DND-41 (cell line): Measurements from ENCODE around the gene IPO7.

Experiments used
- EZH2 ChIP-seq: IDR thresholded peaks from 3 replicates; pipeline ENCODE4 v1.6.1; 2012; ENCODE audit warnings: borderline replicate concordance, low read depth, mild to moderate bottlenecking, moderate library complexity, low read length, inconsistent platforms; ENCODE audit not compliant: severe bottlenecking
- TF ChIP-seq, protein P1 (sequence below): IDR thresholded peaks from 2 replicates; pipeline ENCODE4 v1.5.1; 2012; ENCODE audit warnings: borderline replicate concordance, low read length, moderate library complexity, mild to moderate bottlenecking; ENCODE audit not compliant: poor library complexity, severe bottlenecking; ENCODE audit errors: extremely low read depth

DNA sequence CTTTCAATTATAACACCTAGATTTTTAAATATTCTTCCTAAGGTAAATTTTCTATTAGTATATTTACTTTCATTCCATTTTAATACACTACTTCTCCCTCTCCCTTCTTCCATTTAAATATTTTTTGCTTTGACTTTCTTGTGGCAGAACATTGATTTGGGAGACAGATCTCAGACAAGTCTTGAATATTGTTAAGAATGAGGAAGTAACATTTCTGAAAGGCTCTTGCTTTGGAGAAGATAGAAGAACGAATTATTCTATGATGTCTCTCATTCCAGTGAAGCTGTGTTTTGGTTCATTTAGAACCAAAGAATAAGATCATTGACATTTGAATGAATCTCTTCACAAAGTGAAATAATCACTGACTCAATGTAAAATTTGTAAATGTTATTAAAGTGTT lies 2.4 kb downstream of the IPO7 start:
- TF ChIP-seq, protein P1, sequence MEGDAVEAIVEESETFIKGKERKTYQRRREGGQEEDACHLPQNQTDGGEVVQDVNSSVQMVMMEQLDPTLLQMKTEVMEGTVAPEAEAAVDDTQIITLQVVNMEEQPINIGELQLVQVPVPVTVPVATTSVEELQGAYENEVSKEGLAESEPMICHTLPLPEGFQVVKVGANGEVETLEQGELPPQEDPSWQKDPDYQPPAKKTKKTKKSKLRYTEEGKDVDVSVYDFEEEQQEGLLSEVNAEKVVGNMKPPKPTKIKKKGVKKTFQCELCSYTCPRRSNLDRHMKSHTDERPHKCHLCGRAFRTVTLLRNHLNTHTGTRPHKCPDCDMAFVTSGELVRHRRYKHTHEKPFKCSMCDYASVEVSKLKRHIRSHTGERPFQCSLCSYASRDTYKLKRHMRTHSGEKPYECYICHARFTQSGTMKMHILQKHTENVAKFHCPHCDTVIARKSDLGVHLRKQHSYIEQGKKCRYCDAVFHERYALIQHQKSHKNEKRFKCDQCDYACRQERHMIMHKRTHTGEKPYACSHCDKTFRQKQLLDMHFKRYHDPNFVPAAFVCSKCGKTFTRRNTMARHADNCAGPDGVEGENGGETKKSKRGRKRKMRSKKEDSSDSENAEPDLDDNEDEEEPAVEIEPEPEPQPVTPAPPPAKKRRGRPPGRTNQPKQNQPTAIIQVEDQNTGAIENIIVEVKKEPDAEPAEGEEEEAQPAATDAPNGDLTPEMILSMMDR, result no peak
- TF ChIP-seq EZH2, result no peak
